HepG2 (cell line): ENCODE data around the gene CAPN8. TPM values are rescaled to one million over a fixed set of nuclear protein-coding genes. Genes with fewer than 3 reads are reported as not detected.

Experiments used
- ATAC-seq: fragments of 200-7000 bp; cut with Tn5 transposase; 3 replicates; pipeline ENCODE4 v1.9.1; 2020; ENCODE audit warnings: mild to moderate bottlenecking, moderate library complexity
- BruUV-seq: library from RNA; stranded (reverse); fragments of 400-500 nt; replicated peaks from 2 replicates; lab custom pipeline; 2021; lab: Mats Ljungman, UMichigan
- CTCF ChIA-PET: fragments of 300-600 bp; formaldehyde crosslinking; extraction: SDS; loops from one replicate; lab custom pipeline; 2021; ENCODE audit warnings: low total read pairs, inconsistent platforms, low intra/inter-chr PET ratio; lab: Yijun Ruan, JAX
- POLR2A ChIA-PET: fragments of 350-600 bp; sonication (Branson Sonifier 250); formaldehyde crosslinking; loops from one replicate; lab custom pipeline; 2020; ENCODE audit warnings: antibody characterized with exemption, inconsistent platforms; lab: Yijun Ruan, JAX
- DNase-seq: peaks from one replicate; pipeline ENCODE4 v3.0.0-alpha.2; 2015; ENCODE audit warnings: low spot score
- FAIRE-seq: peaks from 3 replicates; lab custom pipeline; 2011; peaks lifted over from hg19 to GRCh38; lab: Jason Lieb, UNC
- H2AFZ ChIP-seq: one replicate; pipeline ENCODE4 v1.6.1; 2011; ENCODE audit warnings: low read length, inconsistent platforms
- H3K27ac ChIP-seq: fragments of 300-600 bp; 3 replicates; pipeline ENCODE4 v1.8.0; 2011; ENCODE audit warnings: mixed run types, mild to moderate bottlenecking, mixed read lengths, low read length, inconsistent platforms; ENCODE audit not compliant: insufficient read depth; ENCODE audit errors: extremely low read length
- H3K27me3 ChIP-seq, 2 experiments: fragments of 200-600 bp in 1 of 2; 2 replicates in 1 of 2; 3 replicates in 1 of 2; pipeline versions ENCODE4 v1.6.0 to v1.8.0; 2011; ENCODE audit warnings: low read length in 2 of 2, mild to moderate bottlenecking in 2 of 2, moderate library complexity in 2 of 2, inconsistent platforms in 1 of 2; ENCODE audit not compliant: insufficient read depth in 2 of 2, control insufficient read depth in 1 of 2
- H3K36me3 ChIP-seq, 2 experiments: fragments of 200-600 bp in 1 of 2; replicated peaks in 1 of 2; 2 replicates in 1 of 2; 3 replicates in 1 of 2; pipeline versions ENCODE4 v1.5.1 to v1.8.0; 2011; ENCODE audit warnings: low read length in 2 of 2, inconsistent platforms in 1 of 2; ENCODE audit not compliant: insufficient read depth in 2 of 2, control insufficient read depth in 1 of 2
- H3K4me1 ChIP-seq: 2 replicates; pipeline ENCODE4 v1.5.1; 2012; ENCODE audit warnings: low read length, inconsistent platforms; ENCODE audit not compliant: insufficient read depth
- H3K4me2 ChIP-seq: 2 replicates; pipeline ENCODE4 v1.6.0; 2011; ENCODE audit warnings: low read depth, low read length, inconsistent platforms
- H3K4me3 ChIP-seq, 3 experiments: fragments of 200-600 bp in 1 of 3; sonication (generic), shearing (Covaris generic) in 1 of 3; replicated peaks in 1 of 3; 2 replicates each; pipeline ENCODE4 v1.5.1; 2011 to 2016; ENCODE audit warnings: low read length in 3 of 3, inconsistent platforms in 2 of 3, low read depth in 2 of 3, mild to moderate bottlenecking in 2 of 3, control low read depth in 1 of 3, mixed read lengths in 1 of 3; ENCODE audit not compliant: insufficient read depth in 1 of 3
- H3K79me2 ChIP-seq: one replicate; pipeline ENCODE4 v1.6.1; 2011; ENCODE audit warnings: low read length, inconsistent platforms; ENCODE audit not compliant: insufficient read depth
- H3K9ac ChIP-seq: 2 replicates; pipeline ENCODE4 v1.6.0; 2011; ENCODE audit warnings: mild to moderate bottlenecking, low read depth, low read length, inconsistent platforms; ENCODE audit not compliant: insufficient read depth
- H3K9me3 ChIP-seq: 2 replicates; pipeline ENCODE4 v1.5.1; 2012; ENCODE audit warnings: mild to moderate bottlenecking, low read length
- H4K20me1 ChIP-seq: 2 replicates; pipeline ENCODE4 v1.6.0; 2011; ENCODE audit warnings: inconsistent platforms, mild to moderate bottlenecking, low read length, moderate library complexity; ENCODE audit not compliant: insufficient read depth
- ARHGAP35 ChIP-seq: sonication (generic); formaldehyde crosslinking; IDR thresholded peaks from 2 replicates; pipeline ENCODE4 v1.9.0; 2022; ENCODE audit warnings: mild to moderate bottlenecking, inconsistent platforms, moderate library complexity, missing genetic modification reagents, borderline replicate concordance
- GATA4 ChIP-seq: sonication (generic); IDR thresholded peaks from 2 replicates; pipeline ENCODE4 v1.6.1; 2016; ENCODE audit warnings: antibody characterized with exemption, low read depth, borderline replicate concordance
- MATR3 ChIP-seq: sonication (generic); formaldehyde crosslinking; IDR thresholded peaks from 2 replicates; pipeline ENCODE4 v1.4.0; 2020; ENCODE audit warnings: missing genetic modification reagents
- PCBP2 ChIP-seq: fragments of 200-400 bp; formaldehyde crosslinking; optimal IDR thresholded peaks from 2 replicates; pipeline ENCODE3; 2018; ENCODE audit warnings: low read length, low read depth; ENCODE audit not compliant: poor library complexity, severe bottlenecking
- SNAPC2 ChIP-seq: sonication (generic); formaldehyde crosslinking; IDR thresholded peaks from 2 replicates; pipeline ENCODE4 v1.8.1; 2022; ENCODE audit warnings: mild to moderate bottlenecking, missing genetic modification reagents
- TBP ChIP-seq: sonication (generic); formaldehyde crosslinking; IDR thresholded peaks from 2 replicates; pipeline ENCODE4 v1.5.0; 2020; ENCODE audit warnings: missing genetic modification reagents
- TP53 ChIP-seq: sonication (generic); formaldehyde crosslinking; conservative IDR thresholded peaks from 2 replicates; pipeline ENCODE4 v1.4.0; 2020; ENCODE audit warnings: missing genetic modification reagents
- ZC3H13 ChIP-seq: sonication (generic); formaldehyde crosslinking; IDR thresholded peaks from 2 replicates; pipeline ENCODE4 v1.8.1; 2023; ENCODE audit warnings: mild to moderate bottlenecking, missing genetic modification reagents, moderate library complexity
- ZNF614 ChIP-seq: IDR thresholded peaks from 2 replicates; pipeline ENCODE4 v1.6.1; 2018; ENCODE audit warnings: missing biosample characterization, missing genetic modification reagents, inconsistent platforms, borderline replicate concordance
- WGBS: methylation state at CpG from one replicate; pipeline ENCODE4 v1.1.6; 2017; ENCODE audit warnings: low lambda C conversion rate; 5-methylcytosine and 5-hydroxymethylcytosine counted together
- in situ Hi-C: cut with HindIII; loops from 2 replicates; pipeline ENCODE4 v1.10.0; 2017; ENCODE audit warnings: low pct_unique_long_range_greater_than_20kb; ENCODE audit not compliant: extremely low pct_ligation_motif_present
- intact Hi-C: fragments of 100-400 bp; cut with micrococcal nuclease; formaldehyde crosslinking; loops from one replicate; pipeline ENCODE4 v1.10.0; 2022; ENCODE audit not compliant: unreplicated experiment
- polyA plus RNA-seq, 8 experiments: library from polyadenylated mRNA; depleted of rRNA in 3 of 8; stranded (reverse) in 7 of 8; unstranded in 1 of 8; fragments of >200 nt; fragmentation: Illumina TruSeq in 4 of 8; extraction: Trizol in 4 of 8; gene quantifications; 2 replicates each; pipeline versions ENCODE4 v1.2.1 to v1.2.3, GENCODE V29; 2011 to 2016; ENCODE audit warnings: low read depth in 4 of 8, missing spikeins in 1 of 8, mixed read lengths in 1 of 8; ENCODE audit not compliant: insufficient read depth in 1 of 8
- total RNA-seq, 5 experiments: library from RNA; depleted of rRNA; stranded (reverse); fragments of >200 nt; fragmentation: Illumina TruSeq; extraction: Trizol; gene quantifications; 2 replicates each; pipeline ENCODE4 v1.2.3, GENCODE V29; 2016; ENCODE audit warnings: low read depth in 1 of 5
- TF ChIP-seq, protein P1 (sequence below), 2 experiments: fragments of 450-650 bp in 1 of 2; sonication (generic) in 1 of 2; formaldehyde crosslinking; IDR thresholded peaks; 2 replicates each; pipeline versions ENCODE4 v1.5.0 to v1.8.0; 2020 to 2022; ENCODE audit warnings: mild to moderate bottlenecking in 1 of 2, missing genetic modification reagents in 1 of 2
- TF ChIP-seq, protein P2 (sequence below): IDR thresholded peaks from 2 replicates; pipeline ENCODE4 v1.6.1; 2016
- TF ChIP-seq, protein P3 (sequence below): sonication (generic); formaldehyde crosslinking; IDR thresholded peaks from 2 replicates; pipeline ENCODE4 v1.4.0; 2020; ENCODE audit warnings: missing genetic modification reagents

Gene CAPN8
- total and polyA plus RNA-seq, 2 of the 13 experiments (the other 11 are each of a cell fraction or from before 2014, with no cell fraction given): 0.20 to 0.25 TPM

DNA sequence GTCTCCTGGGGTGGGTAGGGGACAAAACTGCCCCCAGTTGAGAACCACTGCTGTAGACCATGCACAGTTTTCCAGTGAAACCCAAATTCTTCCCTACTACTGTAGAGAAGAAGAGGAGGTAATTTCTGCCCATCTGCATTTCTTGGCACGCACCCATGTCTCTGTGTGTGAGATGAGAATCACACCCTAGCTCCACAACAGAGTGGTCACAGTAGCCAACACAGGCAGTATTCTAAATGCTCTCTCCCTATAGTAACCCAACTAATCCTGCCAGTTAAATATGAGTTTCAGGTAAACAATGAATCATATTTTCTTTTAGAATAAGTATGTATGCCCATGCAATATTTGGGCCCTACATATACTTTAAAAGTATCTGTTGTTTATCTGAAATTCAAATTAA is 45.7 kb upstream of the CAPN8 start:
- Histone ChIP-seq H3K36me3 (no peaks in the 10 kb centered on the region), H3K4me2 (no peak overlapping the region), H3K4me3 (no peak overlapping the region), H3K27me3 (peaks cover 4 to 51% of the 10 kb centered on the region in 2 experiments; a peak in 4 of 5 replicates), H3K9me3 (no peaks in the 10 kb centered on the region), H3K9ac (no peak overlapping the region), H3K27ac (no peak overlapping the region), H3K4me1 (peaks cover 78% of the 10 kb centered on the region), H3K79me2 (no peaks in the 10 kb centered on the region), H4K20me1 (no peaks in the 10 kb centered on the region), H2AFZ (no peak overlapping the region)
- WGBS: 0% methylated on average over 1 of the region's 1 CpG
- in situ Hi-C loops (no loop called here), intact Hi-C loops (loop anchor here (5.0 kb wide), 1 partner anchor 36 kb away; no protein-coding TSS in a partner anchor)
- BruUV-seq: no TSS peak
- ATAC-seq (no peak), FAIRE-seq (no peak), DNase-seq (no peak)
- TF ChIP-seq PCBP2 (no peak), TP53 (CRISPR knock-in tag) (no peak)
- TF ChIP-seq, protein P1, sequence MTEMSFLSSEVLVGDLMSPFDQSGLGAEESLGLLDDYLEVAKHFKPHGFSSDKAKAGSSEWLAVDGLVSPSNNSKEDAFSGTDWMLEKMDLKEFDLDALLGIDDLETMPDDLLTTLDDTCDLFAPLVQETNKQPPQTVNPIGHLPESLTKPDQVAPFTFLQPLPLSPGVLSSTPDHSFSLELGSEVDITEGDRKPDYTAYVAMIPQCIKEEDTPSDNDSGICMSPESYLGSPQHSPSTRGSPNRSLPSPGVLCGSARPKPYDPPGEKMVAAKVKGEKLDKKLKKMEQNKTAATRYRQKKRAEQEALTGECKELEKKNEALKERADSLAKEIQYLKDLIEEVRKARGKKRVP (CRISPR knock-in tag; IDR thresholded peaks at IDR 0.05): no peak
- ChIA-PET CTCF (interaction anchor here (1.4 to 2.3 kb wide), 2 partner anchors 13 to 39 kb away, joined by 7 to 12 read pairs; no protein-coding TSS in a partner anchor), POLR2A (interaction anchor here (1.1 to 1.5 kb wide), 2 partner anchors 54 to 135 kb away, joined by 4 to 7 read pairs; no protein-coding TSS in a partner anchor)

DNA sequence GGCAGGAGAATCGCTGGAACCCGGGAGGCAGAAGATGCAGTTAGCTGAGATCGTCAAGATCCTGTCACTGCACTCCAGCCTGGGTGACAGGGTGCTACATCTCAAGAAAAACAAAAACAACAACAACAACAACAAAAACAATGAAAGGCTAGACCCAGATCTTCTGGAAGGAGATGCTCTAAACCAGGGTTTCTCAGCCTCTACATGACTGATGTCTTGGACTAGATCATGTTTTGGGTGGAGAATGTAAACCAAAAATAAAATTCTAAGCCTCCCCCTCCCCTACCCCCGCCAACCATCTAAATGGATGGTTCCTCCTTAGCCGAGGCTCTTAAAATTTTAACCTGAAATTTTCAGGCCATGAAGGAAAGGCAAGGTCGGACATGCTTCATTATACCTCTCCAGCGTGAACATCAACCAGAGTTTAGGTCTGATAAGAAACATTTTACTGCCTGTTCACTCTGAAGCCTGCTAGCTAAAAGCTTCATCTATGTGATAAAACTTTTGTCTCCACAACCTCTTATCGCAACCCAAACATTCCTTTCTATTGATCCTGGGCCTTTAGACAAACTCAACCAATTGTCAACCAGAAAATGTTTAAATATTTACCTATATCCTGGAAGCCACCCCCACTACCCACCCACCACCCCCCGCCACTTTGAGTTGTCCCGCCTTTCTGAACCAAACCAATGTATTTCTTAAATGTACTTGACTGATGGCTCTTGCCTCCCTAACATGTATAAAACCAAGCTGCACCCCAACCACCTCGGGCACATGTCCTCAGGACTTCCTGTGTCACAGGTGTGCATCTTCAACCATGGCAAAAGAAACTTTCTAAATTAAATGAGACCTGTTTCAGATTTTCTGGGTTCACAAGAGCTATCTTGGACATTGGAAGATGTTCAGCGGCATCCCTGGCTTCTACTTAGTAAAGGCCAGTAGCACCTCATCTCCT is 45.0 kb upstream of the CAPN8 start:
- FAIRE-seq: peak; percentile 75
- Histone ChIP-seq H3K9ac (no peak overlapping the region), H3K36me3 (no peaks in the 10 kb centered on the region), H3K4me3 (no peak overlapping the region), H3K4me2 (peak overlapping the region; percentile 2; the same call in 1 of the 2 replicates), H2AFZ (no peak overlapping the region), H3K4me1 (peaks cover 81% of the 10 kb centered on the region), H3K79me2 (no peaks in the 10 kb centered on the region), H3K27me3 (peaks cover 4 to 56% of the 10 kb centered on the region in 2 experiments; a peak in 4 of 5 replicates), H4K20me1 (no peaks in the 10 kb centered on the region), H3K27ac (no peak overlapping the region), H3K9me3 (no peaks in the 10 kb centered on the region)
- in situ Hi-C loops (no loop called here), intact Hi-C loops (loop anchor here (5.0 kb wide), 1 partner anchor 37 kb away; no protein-coding TSS in a partner anchor)
- no peak for ATAC-seq
- POLR2A ChIA-PET: interaction anchor here (1.1 to 1.5 kb wide), 2 partner anchors 55 to 136 kb away, joined by 4 to 7 read pairs; no protein-coding TSS in a partner anchor
- BruUV-seq: no TSS peak
- 11% methylated on average over 11 of the region's 12 CpGs for WGBS
- CTCF ChIA-PET: interaction anchor here (1.5 to 2.3 kb wide), 2 partner anchors 39 kb away, joined by 3 to 12 read pairs; no protein-coding TSS in a partner anchor
- peak; percentile 85 for DNase-seq
- TF ChIP-seq, protein P2, sequence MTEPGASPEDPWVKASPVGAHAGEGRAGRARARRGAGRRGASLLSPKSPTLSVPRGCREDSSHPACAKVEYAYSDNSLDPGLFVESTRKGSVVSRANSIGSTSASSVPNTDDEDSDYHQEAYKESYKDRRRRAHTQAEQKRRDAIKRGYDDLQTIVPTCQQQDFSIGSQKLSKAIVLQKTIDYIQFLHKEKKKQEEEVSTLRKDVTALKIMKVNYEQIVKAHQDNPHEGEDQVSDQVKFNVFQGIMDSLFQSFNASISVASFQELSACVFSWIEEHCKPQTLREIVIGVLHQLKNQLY (CRISPR knock-in tag): no peak
- TF ChIP-seq, protein P3, sequence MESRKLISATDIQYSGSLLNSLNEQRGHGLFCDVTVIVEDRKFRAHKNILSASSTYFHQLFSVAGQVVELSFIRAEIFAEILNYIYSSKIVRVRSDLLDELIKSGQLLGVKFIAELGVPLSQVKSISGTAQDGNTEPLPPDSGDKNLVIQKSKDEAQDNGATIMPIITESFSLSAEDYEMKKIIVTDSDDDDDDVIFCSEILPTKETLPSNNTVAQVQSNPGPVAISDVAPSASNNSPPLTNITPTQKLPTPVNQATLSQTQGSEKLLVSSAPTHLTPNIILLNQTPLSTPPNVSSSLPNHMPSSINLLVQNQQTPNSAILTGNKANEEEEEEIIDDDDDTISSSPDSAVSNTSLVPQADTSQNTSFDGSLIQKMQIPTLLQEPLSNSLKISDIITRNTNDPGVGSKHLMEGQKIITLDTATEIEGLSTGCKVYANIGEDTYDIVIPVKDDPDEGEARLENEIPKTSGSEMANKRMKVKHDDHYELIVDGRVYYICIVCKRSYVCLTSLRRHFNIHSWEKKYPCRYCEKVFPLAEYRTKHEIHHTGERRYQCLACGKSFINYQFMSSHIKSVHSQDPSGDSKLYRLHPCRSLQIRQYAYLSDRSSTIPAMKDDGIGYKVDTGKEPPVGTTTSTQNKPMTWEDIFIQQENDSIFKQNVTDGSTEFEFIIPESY: no peak
- no peak for TF ChIP-seq MATR3 (CRISPR knock-in tag)
- peak; percentile 85 for TF ChIP-seq GATA4
- TF ChIP-seq TBP (CRISPR knock-in tag): no peak
- no peak for TF ChIP-seq ZC3H13 (CRISPR knock-in tag)
- TF ChIP-seq ARHGAP35 (CRISPR knock-in tag): no peak
- no peak for TF ChIP-seq ZNF614 (CRISPR knock-in tag)
- no peak for TF ChIP-seq SNAPC2 (CRISPR knock-in tag)
